H9 (cell line): ENCODE results near the gene SPIN1. TPM values are rescaled to one million over a fixed set of nuclear protein-coding genes. Genes with fewer than 3 reads are reported as not detected.

Experiments
- DNase-seq: peaks from one replicate; pipeline ENCODE4 v3.0.0-alpha.2; 2017
- H2AFZ ChIP-seq: one replicate; pipeline ENCODE4 v1.6.1; 2013; ENCODE audit warnings: mild to moderate bottlenecking, low read length, control low read depth, moderate library complexity
- H2AK5ac ChIP-seq: 2 replicates; pipeline ENCODE4 v1.6.1; 2013; ENCODE audit warnings: low read length, control low read depth, mixed read lengths; ENCODE audit not compliant: insufficient read length
- H2BK120ac ChIP-seq: one replicate; pipeline ENCODE4 v1.6.1; 2013; ENCODE audit warnings: low read depth, mild to moderate bottlenecking, low read length, control low read depth, inconsistent platforms; ENCODE audit not compliant: poor library complexity, severe bottlenecking
- H2BK12ac ChIP-seq: 2 replicates; pipeline ENCODE4 v1.6.1; 2013; ENCODE audit warnings: low read length, control low read depth, mixed read lengths, low read depth; ENCODE audit not compliant: insufficient read length
- H2BK15ac ChIP-seq: 2 replicates; pipeline ENCODE4 v1.6.1; 2013; ENCODE audit warnings: low read depth, low read length, control low read depth
- H2BK20ac ChIP-seq: one replicate; pipeline ENCODE4 v1.6.1; 2013; ENCODE audit warnings: low read depth, mild to moderate bottlenecking, low read length, control low read depth, inconsistent platforms; ENCODE audit not compliant: poor library complexity, severe bottlenecking
- H2BK5ac ChIP-seq: 2 replicates; pipeline ENCODE4 v1.6.1; 2013; ENCODE audit warnings: low read length, control low read depth, mixed read lengths; ENCODE audit not compliant: insufficient read length
- H3K14ac ChIP-seq: 2 replicates; pipeline ENCODE4 v1.6.1; 2013; ENCODE audit warnings: low read length, control low read depth; ENCODE audit not compliant: insufficient read depth
- H3K18ac ChIP-seq: 2 replicates; pipeline ENCODE4 v1.6.1; 2013; ENCODE audit warnings: low read depth, mild to moderate bottlenecking, mixed read lengths, low read length, control low read depth; ENCODE audit not compliant: insufficient read length
- H3K23ac ChIP-seq: 2 replicates; pipeline ENCODE4 v1.6.1; 2013; ENCODE audit warnings: low read length, control low read depth, mixed read lengths, low read depth; ENCODE audit not compliant: insufficient read length
- H3K23me2 ChIP-seq: 2 replicates; pipeline ENCODE4 v1.6.1; 2013; ENCODE audit warnings: low read depth, mild to moderate bottlenecking, mixed read lengths, low read length, control low read depth; ENCODE audit not compliant: insufficient read length, poor library complexity, severe bottlenecking
- H3K27ac ChIP-seq: 2 replicates; pipeline ENCODE4 v1.5.1; 2013; ENCODE audit warnings: low read length, control low read depth, mixed read lengths, low read depth; ENCODE audit not compliant: insufficient read length
- H3K27me3 ChIP-seq: 2 replicates; pipeline ENCODE4 v1.6.1; 2013; ENCODE audit warnings: low read length, control low read depth, inconsistent platforms; ENCODE audit not compliant: insufficient read depth
- H3K4ac ChIP-seq: 2 replicates; pipeline ENCODE4 v1.6.1; 2013; ENCODE audit warnings: low read depth, mild to moderate bottlenecking, control low read depth, inconsistent platforms, low read length, moderate library complexity
- H3K4me1 ChIP-seq: 2 replicates; pipeline ENCODE4 v1.6.1; 2013; ENCODE audit warnings: low read length, control low read depth, inconsistent platforms; ENCODE audit not compliant: insufficient read depth
- H3K4me2 ChIP-seq: 2 replicates; pipeline ENCODE4 v1.6.1; 2013; ENCODE audit warnings: low read length, control low read depth, mixed read lengths; ENCODE audit not compliant: insufficient read length, insufficient read depth
- H3K56ac ChIP-seq: 2 replicates; pipeline ENCODE4 v1.6.1; 2013; ENCODE audit warnings: low read depth, mild to moderate bottlenecking, mixed read lengths, low read length, control low read depth; ENCODE audit not compliant: insufficient read length
- H3K79me1 ChIP-seq: 2 replicates; pipeline ENCODE4 v1.6.1; 2013; ENCODE audit warnings: low read depth, mild to moderate bottlenecking, moderate library complexity, low read length, control low read depth, inconsistent platforms; ENCODE audit not compliant: insufficient read depth, poor library complexity, severe bottlenecking
- H3K79me2 ChIP-seq: 2 replicates; pipeline ENCODE4 v1.6.1; 2013; ENCODE audit warnings: low read length, control low read depth, inconsistent platforms; ENCODE audit not compliant: insufficient read depth
- H3K9ac ChIP-seq: 2 replicates; pipeline ENCODE4 v1.6.1; 2013; ENCODE audit warnings: low read length, control low read depth, mixed read lengths; ENCODE audit not compliant: insufficient read length; ENCODE audit errors: extremely low read depth
- H3K9me3 ChIP-seq: one replicate; pipeline ENCODE4 v1.6.1; 2013; ENCODE audit warnings: low read depth, low read length, inconsistent platforms; ENCODE audit not compliant: control insufficient read depth
- H3T11ph ChIP-seq: one replicate; pipeline ENCODE4 v1.6.1; 2013; ENCODE audit warnings: mild to moderate bottlenecking, low read length, control low read depth, inconsistent platforms
- H4K20me1 ChIP-seq: one replicate; pipeline ENCODE4 v1.6.1; 2013; ENCODE audit not compliant: control insufficient read depth, insufficient read length, insufficient read depth
- H4K5ac ChIP-seq: 2 replicates; pipeline ENCODE4 v1.6.1; 2013; ENCODE audit warnings: low read depth, mild to moderate bottlenecking, mixed read lengths, low read length, control low read depth; ENCODE audit not compliant: insufficient read length
- H4K8ac ChIP-seq: replicated peaks from 2 replicates; pipeline ENCODE4 v1.6.1; 2013; ENCODE audit warnings: low read length, control low read depth, mixed read lengths, low read depth; ENCODE audit not compliant: insufficient read length
- H4K91ac ChIP-seq: 2 replicates; pipeline ENCODE4 v1.6.1; 2013; ENCODE audit warnings: low read depth, mild to moderate bottlenecking, moderate library complexity, mixed read lengths, low read length, control low read depth; ENCODE audit not compliant: insufficient read length
- H3K27ac Mint-ChIP-seq, 3 experiments: 2 replicates in 2 of 3; 3 replicates in 1 of 3; pipeline ENCODE4 v1.8.0; 2020 to 2021; ENCODE audit warnings: mixed read lengths in 3 of 3, mild to moderate bottlenecking in 1 of 3, moderate library complexity in 1 of 3
- H3K27me3 Mint-ChIP-seq: 2 replicates; pipeline ENCODE4 v1.8.0; 2021; ENCODE audit warnings: low read depth, mild to moderate bottlenecking, moderate library complexity, mixed read lengths
- H3K36me3 Mint-ChIP-seq, 3 experiments: 2 replicates in 2 of 3; 3 replicates in 1 of 3; pipeline ENCODE4 v1.8.0; 2020 to 2021; ENCODE audit warnings: low read depth in 3 of 3, mixed read lengths in 3 of 3; ENCODE audit not compliant: insufficient read depth in 1 of 3
- H3K4me1 Mint-ChIP-seq, 2 experiments: 2 replicates each; pipeline ENCODE4 v1.8.0; 2020; ENCODE audit warnings: mixed read lengths in 2 of 2
- H3K4me3 Mint-ChIP-seq, 2 experiments: 2 replicates in 1 of 2; 3 replicates in 1 of 2; pipeline ENCODE4 v1.8.0; 2020 to 2021; ENCODE audit warnings: mild to moderate bottlenecking in 2 of 2, mixed read lengths in 2 of 2, moderate library complexity in 1 of 2
- H3K9me3 Mint-ChIP-seq, 2 experiments: 2 replicates in 1 of 2; 3 replicates in 1 of 2; pipeline ENCODE4 v1.8.0; 2020; ENCODE audit warnings: mild to moderate bottlenecking in 2 of 2, mixed read lengths in 2 of 2, moderate library complexity in 1 of 2
- CTCF ChIP-seq: fragments of 200-600 bp; sonication (generic); conservative IDR thresholded peaks from 3 replicates; pipeline ENCODE4 v1.8.0; 2021; ENCODE audit warnings: antibody characterized with exemption, mild to moderate bottlenecking
- WGBS: extraction: QIAGEN DNeasy Blood & Tissue Kit; methylation state at CpG from one replicate; pipeline ENCODE4 v1.1.7; 2013; ENCODE audit warnings: missing lambda C conversion rate, low lambda C conversion rate, mixed read lengths; ENCODE audit not compliant: insufficient read length; ENCODE audit errors: extremely low coverage; 5-methylcytosine and 5-hydroxymethylcytosine counted together
- total RNA-seq: library from RNA; stranded (reverse); gene quantifications from 2 replicates; pipeline ENCODE4 v1.2.1, GENCODE V29; 2021

The SPIN1 gene
- total RNA-seq, 1 experiment from 2014 or later: 136 TPM

GRCh38 chr9:88511906-88512305, 123.7 kb downstream of the SPIN1 start:
- TF ChIP-seq CTCF: no peak
- Histone ChIP-seq H2BK5ac (no peak overlapping the region), H3K4ac (no peak overlapping the region), H2BK20ac (no peak overlapping the region), H2BK120ac (no peak overlapping the region), H3K27me3 (no peaks in the 10 kb centered on the region), H2AK5ac (no peak overlapping the region), H3K27ac (no peak overlapping the region), H3K56ac (no peak overlapping the region), H4K91ac (no peak overlapping the region), H4K5ac (no peak overlapping the region), H3K4me1 (no peaks in the 10 kb centered on the region), H3K4me2 (no peak overlapping the region), H3K79me1 (no peaks in the 10 kb centered on the region), H2AFZ (no peak overlapping the region), H4K8ac (no peak overlapping the region), H3K9me3 (no peaks in the 10 kb centered on the region), H3K18ac (no peak overlapping the region), H3K14ac (no peak overlapping the region), H3K79me2 (no peaks in the 10 kb centered on the region), H2BK12ac (no peak overlapping the region), H2BK15ac (no peak overlapping the region), H3K23me2 (no peaks in the 10 kb centered on the region), H4K20me1 (no peaks in the 10 kb centered on the region), H3K9ac (no peak overlapping the region), H3K23ac (no peak overlapping the region), H3T11ph (no peak overlapping the region)
- Mint-ChIP-seq H3K27me3 (no peaks in the 10 kb centered on the region; the same call in 1 of the 2 replicates), H3K4me3 (no peak overlapping the region), H3K36me3 (peaks cover 11 to 20% (median 12%) of the 10 kb centered on the region in 3 experiments), H3K27ac (peak overlapping the region in 1 of 3 experiments; percentile 60; a peak in 3 of 7 replicates), H3K4me1 (peaks cover 9% of the 10 kb centered on the region in 2 experiments), H3K9me3 (peaks cover 18 to 34% of the 10 kb centered on the region in 2 experiments)
- 100% methylated on average over 1 of the region's 4 CpGs for WGBS
- no peak for DNase-seq
